Stimulated activated CD4-positive, alpha-beta T cell treated with anti-CD3 and anti-CD28 coated beads, Interleukin-2, amount 100 ng/mL, for 4 hours (primary cell): ENCODE data around the gene PPRC1.

Source experiments
- DNase-seq: peaks from one replicate; pipeline ENCODE4 v3.0.0-alpha.2; 2020; ENCODE audit warnings: low read depth

Gene PPRC1

DNA sequence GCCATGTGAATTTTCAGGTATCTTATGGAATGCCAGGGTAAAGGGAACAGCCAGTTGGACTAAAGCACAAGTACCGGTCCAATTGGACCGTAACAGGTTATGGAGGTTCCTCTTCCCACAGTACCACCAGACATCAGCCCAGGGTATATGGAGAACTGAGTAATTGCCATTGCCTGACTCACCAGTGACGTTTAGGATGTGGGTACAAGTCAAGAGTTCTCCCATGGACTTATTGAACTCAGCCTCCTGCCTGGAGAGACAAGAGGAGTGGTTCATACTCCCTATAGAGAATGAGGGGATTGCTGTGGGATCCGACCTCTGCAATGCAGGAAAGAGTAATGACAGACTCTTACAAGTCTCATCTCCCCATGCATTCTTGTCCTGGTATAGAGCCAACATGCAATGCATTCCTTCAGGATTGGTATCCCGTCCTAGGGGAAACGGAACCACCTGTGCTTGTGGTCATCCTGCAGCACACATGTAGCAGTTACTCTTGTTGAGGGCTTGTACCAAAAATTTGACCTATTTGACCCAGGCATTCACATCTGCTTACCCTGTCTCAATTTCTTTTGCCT is 62.5 kb downstream of the PPRC1 start:
- no peak for DNase-seq

DNA sequence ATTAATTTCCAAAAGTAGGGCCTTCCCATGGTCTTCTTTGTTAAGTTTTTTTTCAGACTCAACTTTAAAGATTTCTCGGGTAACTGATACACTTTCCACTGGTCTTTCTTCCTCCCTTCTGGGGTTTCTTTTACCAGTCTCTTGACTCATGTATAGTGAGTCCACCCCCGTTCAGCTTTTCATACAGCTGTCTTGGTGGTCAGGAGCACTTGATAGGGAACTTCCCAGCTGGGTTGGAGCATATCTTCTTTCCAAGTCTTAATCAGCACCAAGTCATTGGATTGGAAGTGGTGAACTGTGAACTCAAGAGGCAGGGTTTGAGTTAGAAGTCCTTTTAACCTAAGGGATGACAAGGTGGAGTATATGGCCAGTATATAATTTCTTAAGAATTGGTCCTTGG is 64.1 kb downstream of the PPRC1 start:
- no peak for DNase-seq

DNA sequence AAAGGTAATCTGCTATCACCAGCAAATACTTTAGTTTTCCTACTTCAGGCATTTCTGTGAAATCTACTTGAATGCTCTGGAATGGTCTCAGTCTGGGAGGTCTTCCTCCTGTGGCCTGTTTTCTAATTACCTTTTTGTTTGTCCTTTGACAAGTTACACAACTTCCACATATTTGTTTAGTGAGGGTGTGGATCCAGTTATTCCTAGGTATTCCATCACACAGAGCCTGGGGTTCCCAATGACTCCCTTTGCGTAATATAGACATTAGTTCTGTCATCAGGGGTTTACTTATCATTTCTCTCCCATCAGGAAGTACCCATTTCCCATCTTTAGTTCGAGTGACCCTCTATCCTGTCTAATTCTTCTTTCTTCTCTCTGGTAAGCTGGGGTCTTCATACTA is 65.2 kb downstream of the PPRC1 start:
- no peak for DNase-seq
